SHP77 (cell line): ENCODE data around the gene UQCRH.
"Not testable (repeated sequence)": the region's sequence is repeated elsewhere in the genome, so short reads cannot be mapped to it uniquely, and the experiment has no call there.

Experiments used
- DNase-seq, 2 experiments: peaks; one replicate each; lab custom pipeline; 2025; lab: John Stamatoyannopoulos, UW

The UQCRH gene

GRCh38 chr1:46300673-46301405 lies 2.7 kb upstream of the UQCRH start:
- DNase-seq = no peak

GRCh38 chr1:46301406-46301807 lies 2.1 kb upstream of the UQCRH start:
- no peak for DNase-seq

GRCh38 chr1:46301808-46302640 lies 1.5 kb upstream of the UQCRH start:
- DNase-seq = peak; percentile 13 to 43

DNA sequence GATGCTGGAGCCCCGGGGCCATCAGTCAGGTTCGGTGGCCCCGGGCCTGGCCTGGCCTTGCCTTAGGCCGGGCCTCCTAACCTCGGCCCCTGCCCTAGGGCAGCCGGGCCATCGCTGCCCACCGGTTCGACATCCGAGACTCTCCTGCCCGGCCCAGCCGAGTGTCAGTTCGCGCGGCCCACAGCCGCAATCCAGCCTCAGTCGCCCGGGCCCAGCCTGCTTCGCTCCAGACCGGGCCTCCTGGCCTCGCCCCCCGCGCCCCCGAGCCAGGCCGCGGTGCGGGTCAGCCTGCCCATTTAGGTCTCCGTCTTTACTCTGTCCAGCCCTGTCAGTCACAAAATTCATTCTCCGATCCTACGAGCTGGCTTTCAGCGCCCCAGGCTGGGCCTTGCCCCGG lies 859 bp upstream of the UQCRH start:
- peak in 1 of 2 experiments; percentile 13 for DNase-seq

DNA sequence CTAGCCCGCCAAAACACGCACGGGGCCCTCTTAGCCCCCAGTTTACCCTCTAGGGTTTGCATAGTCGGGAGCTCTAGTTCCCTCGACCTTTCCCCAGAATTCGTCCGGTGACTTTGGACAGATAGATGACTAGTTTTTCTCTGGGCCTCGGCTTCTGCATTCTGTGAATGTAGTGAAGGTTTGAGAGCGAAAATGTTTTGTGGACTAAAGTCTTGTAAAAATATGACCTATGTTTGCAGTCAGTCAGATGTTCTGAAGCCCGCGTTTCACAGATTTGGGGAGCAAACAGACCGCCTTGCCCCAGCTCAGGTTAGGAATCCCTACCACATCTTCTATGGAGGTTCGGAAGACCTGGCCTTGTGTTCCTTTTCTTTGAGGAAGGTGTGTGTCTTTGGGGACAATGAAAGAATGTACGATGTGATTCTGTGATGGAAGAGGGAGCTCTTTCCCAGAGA lies 401 bp downstream of the UQCRH start:
- DNase-seq = no peak

GRCh38 chr1:46306159-46306530 lies 2.6 kb downstream of the UQCRH start:
- no peak for DNase-seq

- DNase-seq = no peak
These were observed 6.1 kb downstream of the UQCRH start for GRCh38 chr1:46309401-46310159.

GRCh38 chr1:46310321-46310720 lies 6.8 kb downstream of the UQCRH start:
- no peak for DNase-seq

GRCh38 chr1:46315669-46316403 lies 12.3 kb downstream of the UQCRH start:
- DNase-seq = no peak

DNA sequence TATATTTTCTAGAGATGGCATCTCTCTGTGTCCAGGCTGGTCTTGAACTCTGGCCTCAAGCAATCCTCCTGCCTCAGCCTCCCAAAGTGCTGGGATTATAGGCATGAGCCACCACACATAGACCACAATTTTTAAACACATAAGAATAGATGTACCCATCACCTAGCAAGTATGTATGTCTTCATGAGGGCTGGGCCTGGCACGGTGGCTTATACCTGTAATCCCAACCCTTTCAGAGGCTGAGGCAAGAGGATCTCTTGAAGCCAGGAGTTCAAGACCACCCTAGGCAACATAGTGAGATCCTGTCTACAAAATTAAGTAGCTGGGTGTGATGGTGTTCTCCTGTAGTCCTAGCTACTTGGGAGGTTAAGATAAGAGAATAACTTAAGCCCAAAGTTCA lies 13.8 kb downstream of the UQCRH start:
- no peak for DNase-seq

- not testable (repeated sequence) for DNase-seq
These were observed 15.8 kb downstream of the UQCRH start for GRCh38 chr1:46319301-46319700.

DNA sequence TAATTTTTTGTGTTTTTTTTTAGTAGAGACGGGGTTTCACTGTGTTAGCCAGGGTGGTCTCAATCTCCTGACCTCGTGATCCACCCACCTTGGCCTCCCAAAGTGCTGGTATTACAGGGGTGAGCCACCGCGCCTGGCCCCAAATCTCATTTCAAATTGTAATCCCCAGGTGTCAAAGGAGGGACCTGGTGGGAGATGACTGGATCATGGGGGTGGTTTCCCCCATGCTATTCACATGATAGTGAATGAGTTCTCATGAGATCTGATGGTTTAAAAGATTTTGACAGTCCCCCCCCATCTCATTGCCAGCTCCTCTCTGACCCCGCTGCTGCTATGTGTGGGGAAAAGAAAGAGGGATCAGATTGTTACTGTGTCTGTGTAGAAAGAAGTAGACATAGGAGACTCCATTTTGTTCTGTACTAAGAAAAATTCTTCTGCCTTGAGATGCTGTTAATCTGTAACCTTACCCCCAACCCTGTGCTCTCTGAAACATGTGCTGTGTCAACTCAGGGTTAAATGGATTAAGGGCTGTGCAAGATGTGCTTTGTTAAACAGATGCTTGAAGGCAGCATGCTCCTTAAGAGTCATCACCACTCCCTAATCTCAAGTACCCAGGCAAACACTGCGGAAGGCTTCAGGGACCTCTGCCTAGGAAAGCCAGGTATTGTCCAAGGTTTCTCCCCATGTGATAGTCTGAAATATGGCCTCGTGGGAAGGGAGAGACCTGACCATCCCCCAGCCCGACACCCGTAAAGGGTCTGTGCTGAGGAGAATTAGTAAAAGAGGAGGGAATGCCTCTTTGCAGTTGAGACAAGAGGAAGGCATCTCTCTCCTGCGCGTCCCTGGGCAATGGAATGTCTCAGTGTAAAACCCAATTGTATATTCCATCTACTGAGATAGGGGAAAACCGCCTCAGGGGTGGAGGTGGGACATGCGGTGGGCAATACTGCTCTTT lies 16.7 kb downstream of the UQCRH start:
- not testable (repeated sequence) for DNase-seq

DNA sequence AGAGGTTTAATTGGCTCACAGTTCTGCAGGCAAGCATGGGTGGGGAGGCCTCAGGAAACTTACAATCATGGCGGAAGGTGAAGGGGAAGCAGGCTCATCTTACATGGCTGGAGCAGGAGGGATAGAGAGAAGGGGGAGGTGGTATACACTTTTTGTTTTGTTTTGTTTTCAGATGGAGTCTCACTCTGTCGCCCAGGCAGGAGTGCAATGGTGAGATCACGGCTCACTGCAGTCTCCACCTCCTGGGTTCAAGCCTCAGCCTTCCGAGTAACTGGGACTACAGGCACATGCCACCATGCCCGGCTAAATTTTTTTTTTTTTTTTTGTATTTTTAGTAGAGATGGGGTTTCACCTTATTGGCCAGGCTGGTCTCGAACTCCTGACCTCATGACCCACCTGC lies 18.7 kb downstream of the UQCRH start:
- not testable (repeated sequence) for DNase-seq

DNA sequence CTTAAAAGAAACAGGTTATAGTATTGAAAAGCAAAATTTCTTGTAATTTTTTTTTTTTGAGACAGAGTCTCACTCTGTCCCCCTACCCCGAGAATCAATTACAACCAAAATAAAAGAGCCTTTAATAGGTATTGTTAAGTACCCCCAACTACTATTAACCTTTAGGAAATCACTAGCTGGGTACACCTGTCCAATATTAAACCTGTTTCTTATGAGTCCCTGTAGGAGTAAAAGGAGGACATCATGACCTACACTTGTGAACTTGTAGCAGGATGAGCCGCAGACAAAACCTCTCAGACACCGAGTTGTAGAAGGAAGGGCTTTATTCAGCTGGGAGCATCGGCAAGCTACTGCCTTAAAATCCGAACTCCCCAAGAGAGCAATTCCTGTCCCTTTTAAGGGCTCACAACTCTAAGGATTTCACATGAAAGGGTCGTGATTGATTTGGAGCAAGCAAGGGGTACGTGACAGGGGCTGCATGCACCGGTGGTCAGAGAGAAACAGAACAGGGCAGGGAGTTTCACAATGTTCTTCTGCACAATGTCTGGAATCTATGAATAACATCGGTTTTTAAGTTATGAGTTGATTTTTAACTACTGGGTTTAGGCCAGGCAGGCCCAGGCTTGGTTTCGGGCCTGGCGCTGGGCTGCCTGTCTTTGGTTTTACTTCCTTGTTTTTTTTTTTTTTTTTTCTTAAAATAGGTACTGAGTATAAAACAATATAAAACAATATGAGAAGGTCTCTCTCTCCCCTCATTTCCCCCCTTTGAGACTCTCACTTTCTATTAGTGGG lies 22.0 kb downstream of the UQCRH start:
- DNase-seq = not testable (repeated sequence)

DNA sequence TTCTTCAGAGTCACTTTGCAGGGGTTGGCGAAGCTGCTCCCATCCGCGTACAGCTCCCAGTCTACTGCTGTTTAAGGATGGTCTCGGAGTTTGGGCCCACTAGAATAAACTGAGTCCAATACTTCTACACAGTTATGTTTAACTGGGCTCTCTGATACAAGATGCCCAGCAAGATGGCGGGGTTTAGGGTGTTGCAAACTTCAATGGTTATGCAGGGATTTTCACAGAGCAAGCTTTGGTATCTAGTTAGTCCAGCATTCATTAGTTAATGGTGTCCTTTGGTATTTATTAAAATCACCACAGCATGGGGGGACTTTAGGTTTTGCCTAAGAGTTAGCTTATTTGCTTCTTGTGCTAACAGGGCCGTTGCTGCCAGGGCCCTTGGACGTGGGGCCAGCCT lies 24.7 kb downstream of the UQCRH start:
- not testable (repeated sequence) for DNase-seq

- not testable (repeated sequence) for DNase-seq
These were observed 26.3 kb downstream of the UQCRH start for GRCh38 chr1:46329807-46330206.

DNA sequence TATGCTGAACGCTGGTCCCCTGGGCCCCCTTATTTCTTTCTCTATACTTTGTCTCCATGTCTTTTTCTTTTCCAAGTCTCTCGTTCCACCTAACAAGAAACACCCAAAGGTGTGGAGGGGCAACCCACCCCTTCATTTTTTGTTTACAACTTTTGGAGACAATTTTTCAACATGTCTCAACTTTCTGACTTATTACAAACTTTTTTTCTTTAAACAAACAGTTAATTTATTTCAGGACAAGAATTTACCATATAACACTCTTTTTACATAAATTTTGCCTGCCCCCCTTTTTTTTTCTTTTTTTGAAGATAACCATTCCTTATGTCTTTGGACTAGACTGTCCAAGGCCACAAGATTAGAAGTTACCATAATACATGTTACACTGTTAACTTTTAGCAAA lies 26.9 kb downstream of the UQCRH start:
- not testable (repeated sequence) for DNase-seq

DNA sequence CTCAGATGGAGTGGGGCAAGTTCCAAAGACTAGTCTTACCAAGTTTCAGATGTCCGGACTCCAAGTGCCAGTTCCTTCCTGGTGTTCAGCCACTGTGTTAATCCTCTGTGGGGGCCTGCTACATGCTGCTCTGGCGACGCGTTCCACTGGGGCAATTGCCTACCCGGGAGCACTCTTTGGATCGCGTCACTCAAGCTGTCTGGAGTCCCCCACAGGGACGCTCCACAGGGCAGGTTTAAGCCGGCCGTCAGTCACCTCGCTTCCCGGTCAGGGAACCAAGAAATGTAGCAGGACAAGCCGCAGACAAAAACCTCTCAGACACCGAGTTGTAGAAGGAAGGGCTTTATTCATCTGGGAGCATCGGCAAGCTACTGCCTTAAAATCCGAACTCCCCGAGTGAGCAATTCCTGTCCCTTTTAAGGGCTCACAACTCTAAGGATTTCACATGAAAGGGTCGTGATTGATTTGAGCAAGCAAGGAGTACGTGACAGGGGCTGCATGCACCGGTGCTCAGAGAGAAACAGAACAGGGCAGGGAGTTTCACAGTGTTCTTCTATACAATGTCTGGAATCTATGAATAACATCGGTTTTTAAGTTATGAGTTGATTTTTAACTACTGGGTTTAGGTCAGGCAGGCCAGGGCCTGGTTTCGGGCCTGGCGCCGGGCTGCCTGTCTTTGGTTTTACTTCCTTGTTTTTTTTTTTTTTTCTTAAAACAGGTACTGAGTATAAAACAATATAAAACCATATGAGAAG lies 28.5 kb downstream of the UQCRH start:
- not testable (repeated sequence) for DNase-seq
